ENCODE data around the gene PRRX2.

Gene PRRX2

GRCh38 chr9:129692534-129692933 is 27.1 kb downstream of the PRRX2 start:
- Histone ChIP-seq H3K27ac (no peak overlapping the region), H4K20me1 (ENCODE audit: insufficient read depth) (no peaks in the 10 kb centered on the region), H3K27me3 (ENCODE audit: insufficient read depth, low read depth) (peaks cover 90% of the 10 kb centered on the region), H3K4me2 (no peak overlapping the region), H3K9ac (no peak overlapping the region), H3K4me3 (IDR thresholded peaks at IDR 0.05; ENCODE audit: insufficient read depth, low read depth, low read length) (no peak overlapping the region), H3K4me1 (ENCODE audit: low read depth, poor library complexity, severe bottlenecking) (no peaks in the 10 kb centered on the region), H3K79me2 (ENCODE audit: insufficient read depth, low read depth) (no peaks in the 10 kb centered on the region), H2AFZ (ENCODE audit: low read depth) (no peak overlapping the region), H3K36me3 (ENCODE audit: insufficient read depth) (no peaks in the 10 kb centered on the region)
- TF ChIP-seq CTCF (conservative IDR thresholded peaks at IDR 0.05; ENCODE audit: low read depth, low read length), result no peak

GRCh38 chr9:129693741-129694140 is 28.3 kb downstream of the PRRX2 start:
- no peaks in the 10 kb centered on the region for H3K4me1 ChIP-seq (ENCODE audit: low read depth, poor library complexity, severe bottlenecking)
- H4K20me1 ChIP-seq (ENCODE audit: insufficient read depth), result no peaks in the 10 kb centered on the region
- H2AFZ ChIP-seq (ENCODE audit: low read depth), result no peak overlapping the region
- peaks cover 92% of the 10 kb centered on the region for H3K27me3 ChIP-seq (ENCODE audit: insufficient read depth, low read depth)
- no peaks in the 10 kb centered on the region for H3K79me2 ChIP-seq (ENCODE audit: insufficient read depth, low read depth)
- no peak overlapping the region for H3K4me2 ChIP-seq
- no peak for TF ChIP-seq CTCF (conservative IDR thresholded peaks at IDR 0.05; ENCODE audit: low read depth, low read length)
- no peaks in the 10 kb centered on the region for H3K36me3 ChIP-seq (ENCODE audit: insufficient read depth)
- no peak overlapping the region for H3K27ac ChIP-seq
- H3K9ac ChIP-seq, result no peak overlapping the region
- no peak overlapping the region for H3K4me3 ChIP-seq (IDR thresholded peaks at IDR 0.05; ENCODE audit: insufficient read depth, low read depth, low read length)

- H3K79me2 ChIP-seq (ENCODE audit: insufficient read depth, low read depth), result no peaks in the 10 kb centered on the region
- H3K4me2 ChIP-seq, result no peak overlapping the region
- no peaks in the 10 kb centered on the region for H3K36me3 ChIP-seq (ENCODE audit: insufficient read depth)
- H3K27ac ChIP-seq, result no peak overlapping the region
- no peak overlapping the region for H3K4me3 ChIP-seq (IDR thresholded peaks at IDR 0.05; ENCODE audit: insufficient read depth, low read depth, low read length)
- no peak overlapping the region for H3K9ac ChIP-seq
- peaks cover 92% of the 10 kb centered on the region for H3K27me3 ChIP-seq (ENCODE audit: insufficient read depth, low read depth)
- no peaks in the 10 kb centered on the region for H4K20me1 ChIP-seq (ENCODE audit: insufficient read depth)
- H3K4me1 ChIP-seq (ENCODE audit: low read depth, poor library complexity, severe bottlenecking), result no peaks in the 10 kb centered on the region
- H2AFZ ChIP-seq (ENCODE audit: low read depth), result no peak overlapping the region
- TF ChIP-seq CTCF (conservative IDR thresholded peaks at IDR 0.05; ENCODE audit: low read depth, low read length), result no peak
Observed at GRCh38 chr9:129694243-129694646, 28.8 kb downstream of the PRRX2 start.

GRCh38 chr9:129695870-129696269 is 30.4 kb downstream of the PRRX2 start:
- Histone ChIP-seq H2AFZ (ENCODE audit: low read depth) (no peak overlapping the region), H3K27ac (no peak overlapping the region), H3K9ac (no peak overlapping the region), H3K4me2 (no peak overlapping the region), H4K20me1 (ENCODE audit: insufficient read depth) (no peaks in the 10 kb centered on the region), H3K36me3 (ENCODE audit: insufficient read depth) (no peaks in the 10 kb centered on the region), H3K27me3 (ENCODE audit: insufficient read depth, low read depth) (peaks cover 89% of the 10 kb centered on the region), H3K4me1 (ENCODE audit: low read depth, poor library complexity, severe bottlenecking) (no peaks in the 10 kb centered on the region), H3K4me3 (IDR thresholded peaks at IDR 0.05; ENCODE audit: insufficient read depth, low read depth, low read length) (no peak overlapping the region), H3K79me2 (ENCODE audit: insufficient read depth, low read depth) (no peaks in the 10 kb centered on the region)
- no peak for TF ChIP-seq CTCF (conservative IDR thresholded peaks at IDR 0.05; ENCODE audit: low read depth, low read length)

Data from KMS-11 (cell line).